ENCODE data around the gene RHOBTB3.

The RHOBTB3 gene

DNA sequence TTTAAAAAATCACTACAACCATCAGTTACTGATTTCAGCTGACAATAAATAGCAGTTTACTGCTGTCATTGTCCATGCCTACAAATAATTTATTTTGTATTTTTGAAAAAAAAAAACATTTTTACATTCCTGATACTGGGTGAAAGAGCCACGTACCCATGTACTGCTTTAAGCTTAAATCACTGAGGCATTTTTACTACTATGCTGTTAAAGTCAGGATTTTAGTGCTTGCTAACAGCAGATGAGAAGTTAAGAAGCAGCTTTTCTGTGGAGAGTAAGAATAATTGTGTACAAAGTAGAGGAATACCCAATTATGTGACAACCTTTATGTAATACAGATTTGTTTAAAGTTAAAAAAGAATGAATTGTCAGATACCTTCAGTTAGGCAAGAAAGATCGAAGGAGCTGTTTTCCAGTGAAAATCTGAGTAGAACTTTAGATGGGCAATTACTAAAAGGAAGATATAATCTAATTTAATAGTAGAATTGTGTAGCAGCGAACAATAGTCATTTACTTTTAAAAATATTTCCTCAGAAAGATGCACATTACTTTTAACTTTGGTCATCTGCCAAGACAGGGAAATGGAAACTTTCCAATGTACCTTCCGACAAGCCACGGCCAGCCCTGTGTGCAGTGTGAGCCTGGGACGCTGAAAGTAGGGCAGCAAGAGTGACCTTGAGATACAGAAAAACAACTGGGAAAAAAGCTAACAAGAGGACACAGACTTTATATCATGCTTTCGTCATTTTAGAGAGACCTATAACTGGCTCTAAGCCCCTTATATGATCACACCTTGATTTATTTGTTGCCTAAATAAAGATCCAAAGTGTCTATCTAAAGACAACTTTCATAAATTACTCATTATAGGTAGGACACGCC lies 39.9 kb downstream of the RHOBTB3 start:
- FAIRE-seq: no peak

- FAIRE-seq: no peak
Observed at GRCh38 chr5:95771892-95772291, 40.8 kb downstream of the RHOBTB3 start.

DNA sequence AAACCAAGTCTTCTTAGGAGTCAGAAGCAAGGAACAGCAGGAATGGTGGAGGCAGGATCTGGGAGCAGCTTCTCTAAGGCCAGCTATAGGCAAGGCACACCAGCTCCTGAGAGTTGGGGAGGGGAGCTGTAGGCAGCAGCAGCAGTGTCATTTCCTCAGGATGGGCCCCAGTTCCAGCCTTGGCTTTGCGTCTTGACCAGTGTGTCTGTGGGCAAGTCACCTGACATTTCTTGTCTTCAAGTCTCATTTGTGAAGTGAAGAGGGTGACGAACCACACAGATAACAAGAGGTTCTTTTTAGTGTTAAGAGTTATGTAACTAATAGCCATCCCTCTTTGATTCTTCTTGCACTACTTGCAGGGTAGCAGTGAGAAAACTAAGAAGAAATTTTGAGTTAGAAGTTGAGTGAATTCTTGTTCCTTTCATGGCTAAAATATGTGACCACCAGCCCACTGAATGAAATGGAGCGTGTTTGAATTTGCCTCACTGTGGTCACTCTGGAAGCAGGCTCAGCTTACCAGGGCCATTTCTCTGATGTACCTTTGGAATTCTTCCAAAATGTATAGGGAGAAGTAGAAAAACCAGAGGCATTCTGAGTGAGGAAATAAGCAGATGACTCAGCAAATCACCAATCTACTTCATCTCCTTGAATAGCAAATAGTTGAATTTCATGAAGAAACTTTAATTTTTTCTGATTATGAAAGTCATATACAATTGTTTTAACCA lies 42.4 kb downstream of the RHOBTB3 start:
- no peak for FAIRE-seq

GRCh38 chr5:95777441-95777840 lies 46.3 kb downstream of the RHOBTB3 start:
- FAIRE-seq: no peak

- no peak for FAIRE-seq
Observed at GRCh38 chr5:95778713-95779436, 47.7 kb downstream of the RHOBTB3 start.

- no peak for FAIRE-seq
Observed at GRCh38 chr5:95779611-95780010, 48.5 kb downstream of the RHOBTB3 start.

GRCh38 chr5:95780597-95780996 lies 49.5 kb downstream of the RHOBTB3 start:
- no peak for FAIRE-seq

- FAIRE-seq: no peak
Observed at GRCh38 chr5:95781101-95781583, 50.0 kb downstream of the RHOBTB3 start.

DNA sequence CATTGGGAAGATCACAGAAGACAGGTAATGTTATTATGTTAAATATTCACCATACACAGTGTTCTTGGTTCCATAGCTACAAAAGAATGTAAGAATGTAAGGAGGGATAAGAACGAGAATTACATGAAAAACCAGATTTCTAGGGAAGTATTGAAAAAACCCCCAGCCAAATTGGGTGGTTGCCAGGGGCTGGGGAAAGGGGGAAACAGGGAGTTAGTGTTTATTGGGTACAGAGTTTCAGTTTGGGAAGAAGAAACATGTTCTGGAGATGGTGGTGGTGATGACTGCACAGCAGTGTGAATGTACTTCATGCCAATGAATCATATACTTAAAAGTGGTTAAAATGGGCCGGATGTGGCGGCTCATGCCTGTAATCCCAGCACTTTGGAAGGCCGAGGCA lies 51.0 kb downstream of the RHOBTB3 start:
- FAIRE-seq: no peak

GRCh38 chr5:95783661-95784060 lies 52.5 kb downstream of the RHOBTB3 start:
- no peak for FAIRE-seq

DNA sequence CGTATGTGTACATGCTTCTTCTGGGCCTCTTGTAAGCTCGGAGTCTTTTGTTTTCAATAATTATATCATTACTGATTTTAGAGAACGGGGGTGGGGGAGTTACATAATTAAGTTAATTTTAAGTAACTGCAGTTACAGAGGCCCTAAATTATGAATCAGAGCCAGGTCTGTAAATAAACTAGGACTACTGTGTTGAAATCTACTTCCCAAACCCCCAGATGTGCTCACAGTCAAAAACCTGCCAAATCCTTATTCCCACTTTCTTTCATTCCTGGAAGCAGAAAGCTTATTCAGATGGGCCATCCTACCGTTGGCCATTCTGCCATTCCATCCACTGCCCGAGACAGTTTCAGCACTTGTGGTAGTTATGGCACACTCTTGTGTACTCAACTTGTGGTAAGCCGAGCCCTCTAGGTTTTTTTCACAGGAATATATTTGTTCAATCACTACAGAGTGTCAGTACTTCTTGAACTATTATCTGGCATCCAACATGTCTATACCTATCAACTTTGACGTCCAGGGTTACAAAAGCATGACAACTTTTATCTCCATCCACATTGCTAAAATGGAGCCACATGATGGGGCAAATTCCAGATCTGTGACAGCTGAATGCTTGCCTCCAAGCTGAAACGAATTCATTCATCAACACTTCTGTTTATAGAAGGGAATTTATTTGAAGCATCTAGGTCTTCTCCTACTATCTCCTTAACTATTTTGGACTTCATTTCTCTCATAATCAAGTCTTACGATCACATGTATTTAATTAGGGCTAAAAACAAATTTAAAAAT lies 53.6 kb downstream of the RHOBTB3 start:
- no peak for FAIRE-seq

DNA sequence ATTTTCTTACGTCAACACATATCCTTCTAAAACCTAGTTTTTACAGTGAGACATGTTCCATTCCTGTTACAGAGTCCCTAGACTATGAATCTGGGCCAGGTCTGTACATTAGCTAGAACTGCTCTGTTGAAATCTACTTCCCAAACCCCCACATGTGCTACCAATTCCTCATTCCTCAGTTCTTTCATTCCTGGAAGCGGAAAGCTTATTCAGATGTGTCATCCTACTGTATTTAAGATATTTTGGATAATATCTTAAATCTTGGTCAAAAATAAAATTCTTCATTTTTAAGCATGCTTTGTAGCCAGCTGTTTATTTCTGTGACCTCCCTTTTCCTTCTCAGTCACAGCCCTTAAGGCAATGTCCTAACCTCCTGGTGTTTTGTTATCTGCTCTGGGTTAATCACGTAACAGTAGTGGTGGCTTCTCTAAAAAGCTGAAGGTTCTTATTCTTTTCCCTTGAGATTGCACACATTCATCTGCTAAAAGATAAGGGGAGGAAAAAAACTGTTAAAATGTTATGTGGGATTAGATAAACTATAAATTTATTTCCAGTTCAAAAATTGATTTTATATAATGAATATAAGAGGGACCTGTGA lies 55.8 kb downstream of the RHOBTB3 start:
- FAIRE-seq: no peak

- FAIRE-seq: no peak
Observed at GRCh38 chr5:95788493-95788892, 57.4 kb downstream of the RHOBTB3 start.

DNA sequence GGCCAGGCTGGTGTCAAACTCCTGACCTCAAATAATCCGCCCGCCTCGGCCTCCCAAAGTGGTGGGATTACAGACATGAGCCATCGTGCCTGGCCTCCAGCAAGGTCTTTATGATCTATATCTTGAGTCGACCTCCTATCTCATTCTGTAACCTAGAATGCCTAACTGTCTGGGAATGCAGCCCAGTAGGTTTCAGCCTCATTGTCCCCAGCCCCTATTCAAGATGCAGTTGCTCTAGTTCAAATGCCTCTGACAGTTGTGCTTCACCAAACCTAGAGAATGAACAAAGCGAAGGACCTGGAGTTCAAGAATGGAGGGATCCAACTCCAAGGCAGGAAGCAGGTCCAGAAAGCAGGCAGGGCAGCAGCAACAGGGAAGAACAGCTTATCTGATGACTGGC lies 60.6 kb downstream of the RHOBTB3 start:
- FAIRE-seq: no peak

DNA sequence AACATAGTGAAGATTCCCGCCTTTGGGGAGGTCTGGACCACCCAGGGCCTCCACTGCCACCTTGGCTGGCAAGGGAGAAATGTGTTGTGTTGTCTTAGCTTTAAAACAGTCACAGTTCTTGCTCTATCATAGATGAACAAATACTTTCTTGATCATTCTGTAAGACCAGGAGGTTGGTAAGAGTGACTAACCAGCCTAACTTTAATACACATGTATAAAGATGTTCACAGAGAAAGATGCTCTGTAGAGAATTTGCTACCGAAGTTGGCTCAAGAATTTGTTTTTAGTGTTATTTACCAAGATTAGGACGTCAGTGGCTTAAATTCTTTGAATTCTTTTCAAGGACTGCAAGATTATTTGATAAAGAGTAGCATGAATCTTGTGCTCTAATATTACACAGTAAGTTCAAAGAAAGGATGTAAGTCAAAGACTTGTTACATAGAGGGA lies 63.0 kb downstream of the RHOBTB3 start:
- FAIRE-seq: no peak

- no peak for FAIRE-seq
Observed at GRCh38 chr5:95797301-95797700, 66.2 kb downstream of the RHOBTB3 start.

DNA sequence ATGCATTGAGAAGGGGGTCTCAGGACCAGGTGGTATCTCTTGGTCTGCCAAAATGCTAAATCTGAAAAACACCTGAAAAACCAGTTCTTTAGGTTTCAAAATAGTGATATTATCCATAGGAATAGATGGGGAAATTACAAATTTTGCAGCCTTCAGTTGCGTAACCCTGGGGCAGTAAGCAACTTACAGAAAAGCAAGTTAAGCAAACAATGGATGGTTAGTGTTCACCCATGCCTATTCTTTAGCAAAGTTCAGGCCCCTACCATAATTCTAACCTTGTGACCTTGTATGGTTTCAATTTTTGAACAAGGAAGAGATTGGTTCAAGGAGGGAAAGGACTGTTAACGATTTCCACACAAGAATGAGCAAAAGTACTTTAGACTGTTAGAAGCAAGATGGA lies 66.9 kb downstream of the RHOBTB3 start:
- no peak for FAIRE-seq

GRCh38 chr5:95798545-95798944 lies 67.4 kb downstream of the RHOBTB3 start:
- FAIRE-seq: no peak

GRCh38 chr5:95799191-95799835 lies 68.2 kb downstream of the RHOBTB3 start:
- FAIRE-seq: no peak

DNA sequence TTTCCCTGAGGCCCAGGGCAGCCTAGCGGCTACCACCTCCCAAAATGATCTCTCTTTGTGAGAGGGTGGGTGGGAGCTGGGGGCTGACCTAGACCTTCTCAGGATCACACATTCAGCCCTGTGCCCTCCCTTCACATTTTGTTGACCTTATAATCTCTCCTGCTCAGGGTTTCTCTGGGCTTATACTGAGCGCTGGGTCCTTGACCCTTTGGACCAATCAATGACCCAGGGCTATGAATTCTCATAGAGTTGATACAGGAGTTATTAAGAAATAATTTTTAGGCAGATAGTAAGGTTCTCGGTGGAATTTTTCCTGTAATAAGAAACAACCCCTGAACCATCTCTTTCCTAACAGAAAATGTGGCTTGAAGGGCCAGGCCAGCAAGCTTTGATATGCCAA lies 69.4 kb downstream of the RHOBTB3 start:
- no peak for FAIRE-seq

DNA sequence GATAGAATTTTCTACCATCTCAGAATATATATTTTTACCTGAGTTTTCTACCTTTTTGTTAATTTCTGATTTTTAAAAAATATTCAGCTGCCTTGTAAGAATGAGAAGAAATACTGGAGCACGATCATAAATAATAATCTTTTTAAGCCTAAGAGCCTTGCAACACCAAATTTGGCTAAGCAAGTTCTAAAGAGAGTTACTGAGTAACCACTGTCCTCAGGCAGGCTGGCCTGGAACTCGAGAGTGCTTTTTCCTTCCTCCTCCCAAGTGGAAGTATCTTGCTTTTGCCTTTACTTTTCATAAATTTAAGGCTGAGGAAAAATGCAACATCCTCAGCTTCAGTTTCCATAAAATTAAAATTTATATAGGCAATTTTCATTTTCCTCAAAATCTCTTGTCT lies 70.4 kb downstream of the RHOBTB3 start:
- FAIRE-seq: no peak
